Activated effector memory CD4-positive, alpha-beta T cell treated with Interleukin-2 at 50 U/mL for 16 hours (primary cell): ENCODE results near the gene DHRS4.
"Not testable (repeated sequence)": the region's sequence is repeated elsewhere in the genome, so short reads cannot be mapped to it uniquely, and the experiment has no call there.

ENCODE experiments used
- DNase-seq: peaks from one replicate; pipeline ENCODE4 v3.0.0-alpha.2; 2020

DHRS4 gene

DNA sequence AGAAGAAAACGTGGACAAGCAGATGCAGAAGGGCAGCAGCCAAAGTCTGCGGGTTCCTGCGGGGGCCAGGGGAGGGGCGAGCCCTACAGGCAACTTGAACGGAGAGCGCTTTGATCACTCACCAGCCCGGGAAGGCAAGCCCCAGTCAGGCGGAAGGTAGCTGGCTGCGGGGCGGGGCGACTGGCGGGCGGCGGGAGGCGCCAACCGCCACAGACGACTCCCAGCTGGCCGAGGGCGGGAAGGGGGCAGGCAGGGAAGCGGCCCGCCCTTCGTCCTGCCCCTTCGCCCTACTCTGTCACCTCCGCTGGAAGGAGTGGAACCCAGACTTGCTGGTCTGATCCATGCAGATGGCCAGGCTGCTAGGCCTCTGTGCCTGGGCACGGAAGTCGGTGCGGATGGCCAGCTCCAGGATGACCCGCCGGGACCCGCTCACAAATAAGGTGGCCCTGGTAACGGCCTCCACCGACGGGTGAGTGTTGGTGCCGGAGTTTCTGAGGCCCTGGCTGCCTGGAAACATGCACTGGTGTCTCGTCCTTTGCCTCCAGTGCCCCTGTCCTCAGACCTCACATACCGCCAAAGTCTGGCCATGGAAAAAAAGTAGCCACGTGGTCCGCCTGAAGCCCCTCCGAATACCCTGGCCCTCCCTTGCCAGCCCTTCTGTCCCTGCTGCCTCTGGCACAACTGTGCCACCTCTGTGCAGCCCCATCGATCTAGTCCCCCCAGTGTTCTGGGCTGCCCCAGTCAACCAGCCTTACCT, 35.2 kb downstream of the DHRS4 start, which contains the start of gene DHRS4L2:
Gene DHRS4L2 (plus strand): TSS at position 323 of the 757 bp plus-strand sequence. CDS start 19 bp downstream, at position 342.
- DNase-seq, result peak; percentile 70

GRCh38 chr14:23989734-23990445, 36.3 kb downstream of the DHRS4 start:
- not testable (repeated sequence) for DNase-seq

DNA sequence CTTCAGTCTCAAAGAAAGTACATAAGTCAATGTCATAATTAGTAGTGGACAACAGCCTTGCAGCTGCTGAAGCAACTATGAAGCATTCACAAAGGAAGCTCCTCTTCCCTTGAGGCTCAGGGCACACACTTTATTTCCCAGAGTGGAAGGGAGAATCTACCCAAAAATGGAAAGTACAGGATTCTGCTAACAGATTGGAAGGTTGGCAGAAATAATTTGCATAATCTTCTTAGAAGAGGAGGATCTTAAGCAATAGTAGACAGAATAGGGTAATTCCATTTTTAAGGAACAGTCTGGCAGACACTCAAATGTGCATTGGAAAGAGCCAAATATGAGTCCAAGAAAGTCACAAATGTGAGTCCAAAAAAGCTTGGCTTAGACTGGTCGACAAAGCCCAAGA, 37.4 kb downstream of the DHRS4 start:
- not testable (repeated sequence) for DNase-seq

DNA sequence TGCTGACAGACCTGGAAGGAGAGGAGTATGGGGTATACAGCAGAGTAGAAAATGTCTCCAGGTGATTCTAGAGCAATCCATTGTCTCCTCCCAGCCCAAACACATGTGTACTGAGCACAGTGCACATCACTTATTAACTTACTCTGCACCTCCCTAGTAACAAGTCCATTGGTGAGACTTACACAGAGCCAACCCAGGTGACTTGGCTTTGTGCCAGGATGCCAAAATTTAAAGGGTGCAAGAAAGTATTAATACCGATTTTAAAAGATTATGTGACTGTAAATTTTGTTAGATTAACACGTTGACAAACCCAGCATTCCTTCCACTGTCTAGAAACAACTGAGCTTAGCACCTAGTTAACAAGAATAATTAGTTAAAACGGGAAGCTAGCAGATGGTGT, 39.5 kb downstream of the DHRS4 start:
- not testable (repeated sequence) for DNase-seq

GRCh38 chr14:23996009-23996408, 42.4 kb downstream of the DHRS4 start:
- not testable (repeated sequence) for DNase-seq

DNA sequence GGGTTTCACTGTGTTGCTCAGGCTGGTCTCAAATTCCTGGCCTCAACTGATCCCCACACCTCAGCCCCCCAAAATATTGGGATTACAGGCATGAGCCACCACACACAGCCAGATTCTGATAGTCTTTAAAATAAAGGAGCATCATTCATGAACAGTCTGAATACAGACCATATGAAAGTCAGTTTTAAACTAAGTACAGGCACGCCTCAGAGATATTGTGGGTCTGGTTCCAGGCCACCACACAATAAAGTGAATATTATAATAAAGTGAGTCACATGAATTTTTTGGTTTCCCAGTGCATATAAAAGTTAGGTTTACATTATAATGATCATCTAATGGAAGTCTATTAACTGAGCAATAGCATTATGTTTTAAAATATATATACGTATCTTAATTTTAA, 43.3 kb downstream of the DHRS4 start:
- not testable (repeated sequence) for DNase-seq

- DNase-seq, result not testable (repeated sequence)
These were observed 46.1 kb downstream of the DHRS4 start for GRCh38 chr14:23999640-24000039.

DNA sequence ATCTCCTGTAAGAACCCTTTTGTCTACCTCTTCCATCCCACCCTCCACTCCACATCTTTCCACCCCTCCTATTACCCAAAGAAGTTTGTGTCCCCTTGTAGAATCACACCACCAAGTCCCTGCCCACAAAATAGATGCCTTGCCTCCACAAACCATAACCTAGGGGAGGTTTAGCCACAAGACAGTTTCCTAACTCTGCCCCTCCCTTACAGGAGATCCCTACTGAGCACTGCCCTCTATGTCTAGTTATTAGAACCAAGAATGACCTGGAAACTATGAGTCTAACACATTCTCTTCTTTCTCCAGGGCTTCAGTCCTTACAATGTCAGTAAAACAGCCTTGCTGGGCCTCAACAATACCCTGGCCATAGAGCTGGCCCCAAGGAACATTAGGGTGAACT, 47.5 kb downstream of the DHRS4 start:
- DNase-seq, result not testable (repeated sequence)

GRCh38 chr14:24001679-24002078, 48.1 kb downstream of the DHRS4 start:
- DNase-seq, result not testable (repeated sequence)

DNA sequence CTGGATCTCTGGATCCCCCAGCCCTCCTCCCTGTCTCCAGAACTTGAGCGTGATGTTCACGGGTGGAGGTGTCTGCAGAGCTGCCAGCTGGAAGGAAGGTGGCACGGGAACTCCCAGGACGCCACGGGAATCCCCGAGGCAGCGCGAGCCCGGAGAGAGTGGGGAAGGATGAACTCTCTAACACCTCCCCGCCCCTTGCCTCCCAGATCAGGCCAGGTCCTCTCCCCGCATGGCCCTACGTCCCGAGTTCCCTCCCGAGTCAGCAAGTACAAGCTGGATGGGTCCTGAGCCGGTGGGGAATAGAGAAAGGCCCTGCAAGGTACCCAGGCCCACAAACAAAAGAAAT, 52.9 kb downstream of the DHRS4 start:
- not testable (repeated sequence) for DNase-seq

DNA sequence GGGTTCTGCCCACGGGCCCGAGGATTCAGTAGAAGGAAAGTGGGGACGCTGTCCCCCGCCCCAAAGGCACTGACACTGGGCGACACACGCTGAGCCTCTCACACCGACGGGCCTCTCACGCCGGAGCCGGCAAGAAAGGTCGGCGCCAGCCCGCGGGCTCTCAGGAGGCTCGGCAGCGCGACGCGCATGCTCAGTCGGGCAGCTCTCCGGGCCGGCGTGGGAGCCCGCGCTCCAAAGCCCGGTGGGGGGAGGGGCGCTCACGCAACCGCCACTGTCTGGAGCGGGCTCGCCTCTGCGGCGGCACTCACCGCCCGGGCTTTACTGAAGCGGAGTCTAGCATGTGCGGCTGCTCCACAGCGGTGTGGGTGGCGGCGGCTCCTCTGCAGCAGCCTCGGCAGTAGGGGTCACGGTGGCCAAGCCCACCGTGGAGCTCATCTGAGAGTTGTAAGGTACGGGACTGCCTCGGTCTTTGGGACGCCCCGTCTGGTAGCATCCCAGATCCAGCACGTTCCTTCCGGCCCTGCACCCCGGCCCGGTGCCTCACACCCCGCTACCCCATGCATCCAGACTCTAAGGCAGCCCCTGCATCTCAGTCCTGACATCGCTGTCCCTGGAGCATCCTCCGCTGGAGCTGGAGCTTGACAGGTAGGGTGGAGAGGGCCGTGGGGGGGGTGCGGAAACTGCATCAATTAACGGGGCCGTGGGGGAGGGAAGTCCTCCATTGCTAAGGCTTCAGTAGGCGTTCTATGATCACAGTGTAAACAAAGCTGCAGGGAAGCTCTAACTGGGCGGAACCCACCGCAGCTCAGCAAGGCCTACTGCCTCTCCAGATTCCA, 53.5 kb downstream of the DHRS4 start:
- peak; percentile 30 for DNase-seq

DNA sequence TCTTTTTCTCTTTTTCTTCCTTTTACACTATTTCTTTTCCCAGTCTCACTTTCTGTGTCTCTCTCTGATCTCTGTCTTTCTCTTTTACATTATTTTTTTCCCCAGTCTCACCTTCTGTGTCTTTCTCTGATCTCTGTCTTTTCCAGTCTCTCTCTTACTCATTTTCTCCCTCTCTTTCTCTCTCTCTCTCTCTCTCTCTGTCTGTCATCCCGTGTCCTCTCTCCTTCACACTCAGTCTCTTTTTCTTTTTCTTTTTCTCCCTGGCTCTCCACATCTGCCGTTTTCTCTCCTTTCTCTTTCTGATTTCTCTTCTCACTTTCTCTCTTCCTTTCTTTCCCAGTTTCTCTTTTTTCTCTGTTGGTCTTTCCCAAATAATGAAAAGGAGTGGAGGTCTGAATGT, 57.5 kb downstream of the DHRS4 start:
- DNase-seq, result no peak

GRCh38 chr14:24012726-24013273, 59.2 kb downstream of the DHRS4 start:
- DNase-seq, result not testable (repeated sequence)

DNA sequence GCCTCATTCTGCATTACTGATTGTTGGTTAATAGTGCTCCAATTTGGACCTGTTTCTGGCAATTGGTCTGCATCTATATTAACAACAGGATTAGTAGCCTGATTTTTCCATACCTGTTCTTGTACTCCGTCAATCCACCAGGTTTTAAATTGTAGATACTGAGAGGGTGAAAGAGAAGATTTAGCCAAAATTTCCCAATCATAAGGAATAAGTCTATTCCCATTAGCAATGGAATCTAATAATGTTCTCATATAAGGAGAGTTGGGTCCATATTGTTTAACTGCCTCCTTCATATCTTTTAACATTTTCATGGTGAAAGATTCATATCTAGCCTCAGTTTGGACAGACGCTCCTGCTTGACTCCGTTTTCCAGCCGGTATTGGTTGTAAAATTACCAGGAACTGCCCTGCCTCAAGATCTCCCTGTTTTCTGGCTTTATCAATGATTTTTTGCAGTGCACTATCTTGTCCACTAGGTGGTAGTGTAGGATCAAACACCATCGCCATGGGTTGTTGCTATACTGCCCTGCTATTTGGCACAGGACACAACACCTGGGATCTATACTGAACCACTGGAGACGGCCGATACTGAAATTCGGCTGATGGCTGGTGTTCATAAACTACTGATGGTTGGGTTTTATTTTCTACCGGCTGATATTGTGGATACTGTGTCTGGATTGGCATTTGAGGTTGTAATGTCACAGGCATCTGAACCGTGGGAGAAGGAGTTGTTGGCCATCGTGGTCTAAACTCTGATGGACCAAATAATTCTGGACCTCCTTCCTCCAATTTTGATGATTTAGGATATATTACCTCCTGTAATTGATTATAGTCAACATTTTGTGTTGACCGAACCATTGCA, 60.3 kb downstream of the DHRS4 start:
- DNase-seq, result peak; percentile 19

GRCh38 chr14:24015745-24016144, 62.2 kb downstream of the DHRS4 start:
- not testable (repeated sequence) for DNase-seq
